CD14-positive monocyte (primary cell): ENCODE measurements around the gene RITA1. TPM values are rescaled to one million over a fixed set of nuclear protein-coding genes. Genes with fewer than 3 reads are reported as not detected.

Source experiments
- DNase-seq, 3 donors: peaks; one replicate each; pipeline ENCODE4 v3.0.0-alpha.2; 2011 to 2022
- H2AFZ ChIP-seq: 2 replicates; pipeline ENCODE4 v1.6.0; 2012; ENCODE audit warnings: mild to moderate bottlenecking, low read depth, low read length, inconsistent platforms; ENCODE audit not compliant: insufficient read depth, poor library complexity, severe bottlenecking
- H3K27ac ChIP-seq, 2 donors: 1 replicate in 1 of 2; 2 replicates in 1 of 2; pipeline ENCODE4 v1.5.1; 2012 to 2013; ENCODE audit warnings: low read length in 2 of 2, control low read depth in 1 of 2, inconsistent platforms in 1 of 2, low read depth in 1 of 2, mild to moderate bottlenecking in 1 of 2
- H3K27me3 ChIP-seq, 2 donors: one replicate each; pipeline versions ENCODE4 v1.6.0 to v1.6.1; 2011 to 2013; ENCODE audit warnings: low read length in 2 of 2; ENCODE audit not compliant: control insufficient read depth in 2 of 2, insufficient read depth in 2 of 2
- H3K36me3 ChIP-seq, 2 donors: replicated peaks in 1 of 2; 1 replicate in 1 of 2; 2 replicates in 1 of 2; pipeline versions ENCODE4 v1.5.1 to v1.6.1; 2012 to 2013; ENCODE audit warnings: low read length in 2 of 2, control low read depth in 1 of 2, inconsistent platforms in 1 of 2, mild to moderate bottlenecking in 1 of 2; ENCODE audit not compliant: insufficient read depth in 2 of 2, control insufficient read depth in 1 of 2
- H3K4me1 ChIP-seq, 2 donors: 1 replicate in 1 of 2; 2 replicates in 1 of 2; pipeline versions ENCODE4 v1.5.1 to v1.6.1; 2012 to 2013; ENCODE audit warnings: low read length in 2 of 2, control low read depth in 1 of 2, inconsistent platforms in 1 of 2, mild to moderate bottlenecking in 1 of 2, moderate library complexity in 1 of 2; ENCODE audit not compliant: insufficient read depth in 2 of 2, control insufficient read depth in 1 of 2
- H3K4me2 ChIP-seq: replicated peaks from 2 replicates; pipeline ENCODE3; 2012; ENCODE audit warnings: low read length, moderate library complexity, mild to moderate bottlenecking; ENCODE audit not compliant: poor library complexity, severe bottlenecking; ENCODE audit errors: extremely low read depth
- H3K4me3 ChIP-seq, 3 experiments: fragments of 200-600 bp in 1 of 3; sonication (generic) in 1 of 3; replicated peaks in 1 of 3; 1 replicate in 2 of 3; 2 replicates in 1 of 3; pipeline ENCODE4 v1.5.1; 2011 to 2013; ENCODE audit warnings: low read length in 3 of 3, mild to moderate bottlenecking in 3 of 3, control low read depth in 2 of 3, low read depth in 2 of 3, inconsistent platforms in 1 of 3, moderate library complexity in 1 of 3
- H3K79me2 ChIP-seq: 2 replicates; pipeline ENCODE4 v1.6.0; 2012; ENCODE audit warnings: mild to moderate bottlenecking, control low read depth, inconsistent platforms, low read length, moderate library complexity; ENCODE audit not compliant: insufficient read depth
- H3K9ac ChIP-seq: 2 replicates; pipeline ENCODE4 v1.6.0; 2017; ENCODE audit warnings: low read length, mild to moderate bottlenecking; ENCODE audit not compliant: insufficient read depth, poor library complexity, severe bottlenecking
- H3K9me3 ChIP-seq, 2 donors: replicated peaks in 1 of 2; 1 replicate in 1 of 2; 2 replicates in 1 of 2; pipeline versions ENCODE4 v1.5.1 to v1.6.1; 2012 to 2013; ENCODE audit warnings: low read length in 2 of 2, control low read depth in 1 of 2; ENCODE audit not compliant: control insufficient read depth in 1 of 2, insufficient read depth in 1 of 2
- H4K20me1 ChIP-seq: 2 replicates; pipeline ENCODE4 v1.6.0; 2012; ENCODE audit warnings: mild to moderate bottlenecking, low read length, control low read depth, moderate library complexity; ENCODE audit not compliant: insufficient read depth
- H3K27ac Mint-ChIP-seq, 7 donors: one replicate each; pipeline ENCODE4 v1.8.0; 2020; ENCODE audit warnings: mild to moderate bottlenecking in 7 of 7, mixed read lengths in 7 of 7, moderate library complexity in 6 of 7, inconsistent platforms in 2 of 7
- H3K27me3 Mint-ChIP-seq, 3 donors: one replicate each; pipeline ENCODE4 v1.8.0; 2021 to 2022; ENCODE audit warnings: low read depth in 3 of 3, mild to moderate bottlenecking in 3 of 3, mixed read lengths in 3 of 3, moderate library complexity in 3 of 3, inconsistent platforms in 1 of 3
- H3K36me3 Mint-ChIP-seq, 2 donors: one replicate each; pipeline ENCODE4 v1.8.0; 2020; ENCODE audit warnings: mixed read lengths in 2 of 2, inconsistent platforms in 1 of 2, mild to moderate bottlenecking in 1 of 2
- H3K4me1 Mint-ChIP-seq: one replicate; pipeline ENCODE4 v1.8.0; 2020; ENCODE audit warnings: mild to moderate bottlenecking, mixed read lengths
- H3K4me3 Mint-ChIP-seq, 2 donors: one replicate each; pipeline ENCODE4 v1.8.0; 2020; ENCODE audit warnings: mild to moderate bottlenecking in 2 of 2, mixed read lengths in 2 of 2, moderate library complexity in 1 of 2
- H3K9me3 Mint-ChIP-seq, 7 donors: one replicate each; pipeline ENCODE4 v1.8.0; 2020 to 2022; ENCODE audit warnings: mixed read lengths in 7 of 7, mild to moderate bottlenecking in 6 of 7, moderate library complexity in 6 of 7, inconsistent platforms in 2 of 7
- CTCF ChIP-seq: fragments of 200-600 bp; IDR thresholded peaks from one replicate; pipeline ENCODE4 v1.8.0; 2022; ENCODE audit warnings: antibody characterized with exemption, mild to moderate bottlenecking
- WGBS: methylation state at CpG from one replicate; pipeline ENCODE4 v1.1.5; 2013; ENCODE audit warnings: missing lambda C conversion rate; ENCODE audit not compliant: insufficient coverage; 5-methylcytosine and 5-hydroxymethylcytosine counted together
- intact Hi-C, 2 donors: fragments of 100-400 bp; cut with micrococcal nuclease; formaldehyde crosslinking; loops; one replicate each; pipeline versions ENCODE4 v1.15.0 to v1.15.1; 2023
- polyA plus RNA-seq, 3 donors: library from polyadenylated mRNA; depleted of rRNA in 1 of 3; unstranded in 2 of 3; stranded (reverse) in 1 of 3; fragments of 300-500 nt in 2 of 3; fragments of >200 nt in 1 of 3; fragmentation: Illumina TruSeq in 2 of 3; gene quantifications; 1 replicate in 2 of 3; 2 replicates in 1 of 3; pipeline ENCODE4 v1.2.3, GENCODE V29; 2012 to 2021

The RITA1 gene
- polyA plus RNA-seq, 3 donors, result 4.9 to 17.6 (median 16.4) TPM

DNA sequence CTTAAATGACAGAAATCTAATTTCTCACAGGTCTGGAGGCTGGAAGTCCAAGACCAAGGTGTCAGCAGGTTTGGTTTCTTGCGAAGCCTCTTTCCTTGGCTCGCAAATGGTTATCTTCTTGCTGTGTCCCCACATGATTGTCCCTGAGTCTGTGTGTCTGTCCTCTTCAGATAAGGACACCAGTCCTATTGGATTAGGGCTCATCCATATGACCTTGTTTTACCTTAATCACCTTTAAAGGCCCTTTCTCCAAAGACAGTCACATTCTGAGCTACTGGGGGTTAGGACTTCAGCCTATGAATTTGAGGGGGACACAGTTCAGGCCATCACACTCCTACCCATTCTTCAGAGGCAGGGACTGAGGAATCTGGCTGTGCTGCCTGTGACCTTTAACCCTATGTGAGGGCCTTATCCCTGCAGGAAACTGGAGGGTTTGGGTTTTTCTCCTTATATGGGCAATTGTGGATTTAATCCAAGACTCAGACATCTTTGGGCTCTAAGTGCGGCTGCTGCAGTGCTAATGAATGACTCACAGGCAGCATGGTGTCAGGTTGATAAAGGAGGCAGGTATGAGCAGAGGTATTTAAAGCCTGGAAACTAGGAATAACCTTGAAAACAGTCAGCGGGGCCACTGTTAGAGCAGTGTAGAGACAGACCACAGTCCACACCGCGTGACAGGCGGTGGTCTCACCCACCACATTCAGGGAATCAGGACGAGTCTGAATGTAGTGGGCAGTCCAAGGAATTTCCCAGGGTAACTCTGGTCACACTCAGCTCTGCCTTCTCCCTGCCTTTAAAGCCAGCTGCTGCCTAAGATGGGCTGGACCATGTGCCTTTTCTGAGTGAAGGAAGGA is 45.9 kb downstream of the RITA1 start:
- Mint-ChIP-seq H3K27ac (peak overlapping the region; percentile 98 to 100 (median 99)), H3K4me3 (no peak overlapping the region), H3K27me3 (no peaks in the 10 kb centered on the region), H3K36me3 (peaks cover 67 to 89% of the 10 kb centered on the region in 2 donors), H3K4me1 (peaks cover 94% of the 10 kb centered on the region), H3K9me3 (no peaks in the 10 kb centered on the region)
- no peaks in the 10 kb centered on the region for H3K27me3 ChIP-seq
- no peak overlapping the region for H3K4me3 ChIP-seq
- H3K79me2 ChIP-seq, result peaks cover 74% of the 10 kb centered on the region
- no peak for DNase-seq
- WGBS, result 96% methylated on average over 5 of the region's 8 CpGs
- peak overlapping the region; percentile 94 to 99 for H3K27ac ChIP-seq
- no peak for TF ChIP-seq CTCF
- H3K4me1 ChIP-seq, result peaks cover 94 to 98% of the 10 kb centered on the region in 2 donors
- peaks cover 5% of the 10 kb centered on the region for H4K20me1 ChIP-seq
- H3K4me2 ChIP-seq, result no peak overlapping the region
- peaks cover 35 to 63% of the 10 kb centered on the region in 2 donors for H3K36me3 ChIP-seq
- H3K9ac ChIP-seq, result no peak overlapping the region
- H3K9me3 ChIP-seq, result no peaks in the 10 kb centered on the region
- no peak overlapping the region for H2AFZ ChIP-seq
- intact Hi-C loops, result loop anchor here (1.0 to 2.0 kb wide), 2 partner anchors 8 to 17 kb away; no protein-coding TSS in a partner anchor

DNA sequence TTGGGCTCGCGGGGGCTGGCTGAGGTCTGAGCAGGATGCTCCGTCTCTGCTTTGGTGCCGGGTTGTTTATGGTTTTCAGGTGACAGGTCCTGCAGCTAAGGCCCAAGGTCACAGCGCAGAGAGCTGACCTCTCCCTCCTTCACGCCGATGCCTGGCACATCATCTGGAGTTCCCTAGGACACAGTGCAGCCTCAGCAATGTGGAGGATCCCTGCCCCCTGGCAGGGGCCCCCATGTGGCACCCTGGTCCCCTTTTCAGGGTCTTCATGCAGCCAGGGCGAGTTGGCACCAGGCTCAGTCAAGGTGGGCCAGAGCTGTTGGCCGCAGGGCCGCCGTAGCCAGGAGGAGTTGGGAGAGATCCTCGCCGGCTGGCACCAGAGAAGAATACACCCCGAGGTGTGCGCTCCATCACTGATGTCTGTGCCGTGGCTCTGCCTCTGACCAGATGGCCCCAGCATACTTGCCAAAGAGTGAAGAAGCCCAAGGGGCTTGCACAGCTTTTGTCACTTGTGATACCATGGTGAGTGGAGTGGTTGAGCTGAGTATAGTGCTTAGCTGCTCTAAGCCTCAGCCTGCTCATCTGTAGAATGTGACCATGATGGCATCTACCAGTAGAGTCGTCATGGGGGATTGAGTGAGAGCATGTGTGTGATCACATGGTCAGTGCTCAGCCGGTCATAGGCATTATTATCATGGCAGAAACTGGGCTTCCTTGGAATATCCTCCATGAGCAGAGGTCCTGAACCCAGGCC is 46.7 kb downstream of the RITA1 start:
- peak overlapping the region; percentile 98 to 100 (median 99) for H3K27ac Mint-ChIP-seq
- peaks cover 68% of the 10 kb centered on the region for H3K79me2 ChIP-seq
- intact Hi-C loops, result loop anchor here (1.0 to 2.0 kb wide), 2 partner anchors 9 to 17 kb away; no protein-coding TSS in a partner anchor
- peaks cover 62 to 83% of the 10 kb centered on the region in 2 donors for H3K36me3 Mint-ChIP-seq
- H3K4me3 Mint-ChIP-seq, result peak overlapping the region in 1 of 2 donors; percentile 51
- peaks cover 94 to 98% of the 10 kb centered on the region in 2 donors for H3K4me1 ChIP-seq
- peak overlapping the region; percentile 77 for H2AFZ ChIP-seq
- peak overlapping the region; percentile 94 to 99 for H3K27ac ChIP-seq
- H3K27me3 ChIP-seq, result no peaks in the 10 kb centered on the region
- H3K36me3 ChIP-seq, result peaks cover 35 to 63% of the 10 kb centered on the region in 2 donors
- DNase-seq, result peak in 1 of 3 donors; percentile 46
- H4K20me1 ChIP-seq, result peaks cover 10% of the 10 kb centered on the region
- H3K9ac ChIP-seq, result peak overlapping the region; percentile 71
- H3K27me3 Mint-ChIP-seq, result no peaks in the 10 kb centered on the region
- H3K4me1 Mint-ChIP-seq, result peaks cover 95% of the 10 kb centered on the region
- no peak for TF ChIP-seq CTCF
- H3K4me3 ChIP-seq, result peak overlapping the region in 1 of 3 experiments; percentile 56
- 91% methylated on average over 17 of the region's 18 CpGs for WGBS
- peak overlapping the region; percentile 64 for H3K4me2 ChIP-seq
- H3K9me3 Mint-ChIP-seq, result no peaks in the 10 kb centered on the region
- H3K9me3 ChIP-seq, result no peaks in the 10 kb centered on the region
